GM21423 (cell line): ENCODE results near the gene DDX60.
"Not testable (repeated sequence)": the region's sequence is repeated elsewhere in the genome, so short reads cannot be mapped to it uniquely, and the experiment has no call there.

Experiments
- ATAC-seq: cut with Tn5 transposase; IDR thresholded peaks from one replicate; pipeline ENCODE4 v1.9.1; 2021; ENCODE audit warnings: mild to moderate bottlenecking, moderate library complexity; ENCODE audit not compliant: unreplicated experiment

The DDX60 gene

GRCh38 chr4:168318266-168318895 lies at the start of gene DDX60:
DDX60 (minus strand) TSS chr4:168318752; CDS start chr4:168311259, 7,493 bp downstream.
- peak; percentile 98 for ATAC-seq

- no peak for ATAC-seq
Measured at GRCh38 chr4:168367065-168367464, 48.5 kb upstream of the DDX60 start.

- no peak for ATAC-seq
Measured at GRCh38 chr4:168362025-168362401, 43.5 kb upstream of the DDX60 start.

- no peak for ATAC-seq
Measured at GRCh38 chr4:168361365-168362024, 42.9 kb upstream of the DDX60 start.

GRCh38 chr4:168360271-168360670 lies 41.7 kb upstream of the DDX60 start:
- no peak for ATAC-seq

- ATAC-seq, result no peak
Measured at GRCh38 chr4:168357941-168358340, 39.4 kb upstream of the DDX60 start.

- ATAC-seq, result no peak
Measured at GRCh38 chr4:168353746-168354145, 35.2 kb upstream of the DDX60 start.

- no peak for ATAC-seq
Measured at GRCh38 chr4:168337550-168337940, 19.0 kb upstream of the DDX60 start.

GRCh38 chr4:168336837-168337549 lies 18.4 kb upstream of the DDX60 start:
- no peak for ATAC-seq

GRCh38 chr4:168335621-168336020 lies 17.1 kb upstream of the DDX60 start:
- no peak for ATAC-seq

- no peak for ATAC-seq
Measured at GRCh38 chr4:168334053-168334452, 15.5 kb upstream of the DDX60 start.

GRCh38 chr4:168330575-168330974 lies 12.0 kb upstream of the DDX60 start:
- not testable (repeated sequence) for ATAC-seq

- no peak for ATAC-seq
Measured at GRCh38 chr4:168325591-168325990, 7.0 kb upstream of the DDX60 start.

- no peak for ATAC-seq
Measured at GRCh38 chr4:168321006-168321405, 2.5 kb upstream of the DDX60 start.

- no peak for ATAC-seq
Measured at GRCh38 chr4:168319486-168320019, 1.0 kb upstream of the DDX60 start.

- no peak for ATAC-seq
Measured at GRCh38 chr4:168317621-168318020, 931 bp downstream of the DDX60 start.

- ATAC-seq, result no peak
Measured at GRCh38 chr4:168309781-168310180, 8.8 kb downstream of the DDX60 start.

GRCh38 chr4:168308912-168309311 lies 9.6 kb downstream of the DDX60 start:
- no peak for ATAC-seq

GRCh38 chr4:168306476-168306875 lies 12.1 kb downstream of the DDX60 start:
- no peak for ATAC-seq

- ATAC-seq, result no peak
Measured at GRCh38 chr4:168304744-168305459, 13.7 kb downstream of the DDX60 start.

GRCh38 chr4:168303430-168303829 lies 15.1 kb downstream of the DDX60 start:
- ATAC-seq, result not testable (repeated sequence)
